OCI-LY3 (cell line): ENCODE data around the gene ACP3.

Experiments used
- H2AFZ ChIP-seq: fragments of 200-600, 300-600 bp; shearing (Covaris generic); 2 replicates; pipeline ENCODE4 v1.6.0; 2014; ENCODE audit warnings: antibody characterized with exemption, low read depth, low read length
- H3K27ac ChIP-seq: fragments of 200-600, 300-600 bp; sonication (generic); 2 replicates; pipeline ENCODE4 v1.5.1; 2014; ENCODE audit warnings: mild to moderate bottlenecking, low read length, moderate library complexity, mixed read lengths
- H3K27me3 ChIP-seq: fragments of 200-600, 300-600 bp; sonication (generic); 2 replicates; pipeline ENCODE4 v1.6.1; 2014; ENCODE audit warnings: low read depth, low read length, mixed read lengths
- H3K36me3 ChIP-seq: fragments of 200-600, 300-600 bp; sonication (generic); replicated peaks from 2 replicates; pipeline ENCODE3; 2014; ENCODE audit warnings: low read depth, low read length, mixed read lengths
- H3K4me1 ChIP-seq: fragments of 300-600, 200-600 bp; sonication (generic); 2 replicates; pipeline ENCODE4 v1.6.1; 2014; ENCODE audit warnings: low read length, mixed read lengths
- H3K4me2 ChIP-seq: fragments of 200-600, 300-600 bp; sonication (generic); 2 replicates; pipeline ENCODE4 v1.6.1; 2014; ENCODE audit warnings: low read length, mixed read lengths
- H3K4me3 ChIP-seq: fragments of 300-600, 200-600 bp; sonication (generic); 2 replicates; pipeline ENCODE4 v1.5.1; 2014; ENCODE audit warnings: antibody characterized with exemption, mild to moderate bottlenecking, low read length, moderate library complexity
- H3K79me2 ChIP-seq: fragments of 300-600, 200-600 bp; shearing (Covaris generic); 2 replicates; pipeline ENCODE4 v1.6.1; 2014; ENCODE audit warnings: mild to moderate bottlenecking, low read length, mixed read lengths
- H3K9ac ChIP-seq: fragments of 300-600, 200-600 bp; shearing (Covaris generic); 2 replicates; pipeline ENCODE4 v1.6.0; 2014; ENCODE audit warnings: mild to moderate bottlenecking, low read length, moderate library complexity
- H3K9me3 ChIP-seq: fragments of 200-600, 300-600 bp; shearing (Covaris generic); 2 replicates; pipeline ENCODE4 v1.6.1; 2014; ENCODE audit warnings: low read length, mixed read lengths; ENCODE audit not compliant: insufficient read depth
- H4K20me1 ChIP-seq: fragments of 200-600, 300-600 bp; sonication (generic); 2 replicates; pipeline ENCODE4 v1.6.1; 2016; ENCODE audit warnings: low read length, mixed read lengths; ENCODE audit not compliant: insufficient read depth
- CTCF ChIP-seq: fragments of 200-600, 300-600 bp; sonication (generic); IDR thresholded peaks from 2 replicates; pipeline ENCODE4 v1.5.1; 2014; ENCODE audit warnings: antibody characterized with exemption, low read length, low read depth
- EZH2phosphoT487 ChIP-seq: fragments of 200-600 bp; shearing (Covaris generic); IDR thresholded peaks from 2 replicates; pipeline ENCODE4 v1.6.1; 2018; ENCODE audit warnings: antibody characterized with exemption, mixed run types, low read depth

ACP3 gene

DNA sequence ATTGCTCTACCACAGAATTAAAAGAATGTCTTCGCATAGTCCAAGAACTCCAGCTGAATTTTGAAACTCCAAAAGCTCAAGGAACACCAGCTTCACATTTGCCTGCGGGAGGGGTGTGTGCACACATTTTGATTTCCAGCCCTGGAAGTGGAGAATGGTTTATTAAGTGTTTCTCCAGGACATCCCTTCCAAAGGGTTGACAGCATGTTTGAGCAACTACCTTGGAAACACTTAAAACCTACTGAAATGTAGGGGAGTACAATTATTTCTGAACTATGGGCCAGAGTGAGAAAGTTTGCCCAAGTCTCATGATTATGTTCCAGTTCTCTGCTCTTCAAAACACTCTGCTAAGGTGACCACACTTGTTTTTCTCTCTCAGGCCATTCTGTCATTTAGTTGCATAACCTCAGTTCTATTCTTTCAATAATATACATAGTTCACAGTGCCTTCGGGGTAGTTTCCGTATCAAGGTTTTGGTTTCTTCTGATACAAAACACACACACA lies 7.9 kb downstream of the ACP3 start:
- Histone ChIP-seq H3K9me3 (no peaks in the 10 kb centered on the region), H3K4me1 (peaks cover 22% of the 10 kb centered on the region), H2AFZ (no peak overlapping the region; the same call in 1 of the 2 replicates), H3K4me2 (peak overlapping the region; percentile 66), H3K36me3 (no peaks in the 10 kb centered on the region), H3K27me3 (no peaks in the 10 kb centered on the region), H3K79me2 (no peaks in the 10 kb centered on the region), H3K9ac (0 out of 2 replicates have a peak overlapping the region, but pooled peaks have one; percentile 6), H4K20me1 (no peaks in the 10 kb centered on the region), H3K27ac (peak overlapping the region; percentile 39; the same call in 1 of the 2 replicates), H3K4me3 (peak overlapping the region; percentile 38; the same call in 1 of the 2 replicates)
- TF ChIP-seq EZH2phosphoT487 (no peak), CTCF (no peak)

- Histone ChIP-seq H3K79me2 (no peaks in the 10 kb centered on the region), H2AFZ (no peak overlapping the region; the same call in 1 of the 2 replicates), H3K27ac (peak overlapping the region; percentile 39), H3K4me3 (peak overlapping the region; percentile 38), H3K36me3 (no peaks in the 10 kb centered on the region), H3K27me3 (no peaks in the 10 kb centered on the region), H3K9ac (peak overlapping the region; percentile 6; the same call in 1 of the 2 replicates), H4K20me1 (no peaks in the 10 kb centered on the region), H3K4me2 (peak overlapping the region; percentile 66), H3K9me3 (no peaks in the 10 kb centered on the region), H3K4me1 (peaks cover 22% of the 10 kb centered on the region)
- TF ChIP-seq EZH2phosphoT487 (no peak), CTCF (no peak)
Measured at GRCh38 chr3:132325634-132326033, 8.4 kb downstream of the ACP3 start.

DNA sequence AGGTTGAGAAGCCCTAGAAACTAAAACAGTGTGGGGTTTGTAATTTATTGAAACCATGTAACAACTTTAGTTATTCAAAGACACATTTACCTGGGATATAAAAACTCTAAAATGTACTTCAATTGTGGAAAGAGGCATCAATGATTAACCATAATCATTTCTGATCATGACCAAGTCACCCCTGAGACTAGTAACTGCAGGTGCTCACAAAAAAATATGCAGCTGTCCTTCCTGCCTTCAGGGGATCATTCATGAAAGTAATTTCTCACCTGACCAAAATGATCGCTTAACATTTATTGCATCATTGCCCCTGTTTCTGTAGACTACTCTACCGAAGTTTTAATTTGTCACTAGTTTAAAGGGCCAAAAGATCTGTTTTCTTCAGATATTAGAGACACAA lies 9.0 kb downstream of the ACP3 start:
- H3K9ac ChIP-seq = peak overlapping the region; percentile 6; the same call in 1 of the 2 replicates
- no peaks in the 10 kb centered on the region for H3K27me3 ChIP-seq
- peaks cover 22% of the 10 kb centered on the region for H3K4me1 ChIP-seq
- TF ChIP-seq EZH2phosphoT487 = no peak
- no peak for TF ChIP-seq CTCF
- H3K4me3 ChIP-seq = peak overlapping the region; percentile 38
- no peaks in the 10 kb centered on the region for H3K9me3 ChIP-seq
- no peak overlapping the region for H2AFZ ChIP-seq
- H3K27ac ChIP-seq = peak overlapping the region; percentile 39
- no peaks in the 10 kb centered on the region for H4K20me1 ChIP-seq
- no peaks in the 10 kb centered on the region for H3K79me2 ChIP-seq
- peak overlapping the region; percentile 66 for H3K4me2 ChIP-seq
- H3K36me3 ChIP-seq = no peaks in the 10 kb centered on the region

DNA sequence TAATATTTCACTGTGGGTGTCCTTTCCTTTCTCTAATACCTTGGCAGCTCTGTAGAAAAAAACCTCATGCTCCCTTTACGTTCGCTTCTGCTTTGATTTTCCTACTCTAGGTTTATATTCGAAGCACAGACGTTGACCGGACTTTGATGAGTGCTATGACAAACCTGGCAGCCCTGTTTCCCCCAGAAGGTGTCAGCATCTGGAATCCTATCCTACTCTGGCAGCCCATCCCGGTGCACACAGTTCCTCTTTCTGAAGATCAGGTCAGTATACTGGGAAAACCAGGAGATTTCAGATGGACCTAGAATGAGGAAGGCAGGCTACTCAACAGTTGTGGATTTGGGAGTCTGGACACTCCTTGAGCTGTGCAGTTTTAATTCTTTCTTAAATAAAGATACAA lies 14.9 kb downstream of the ACP3 start:
- Histone ChIP-seq H2AFZ (no peak overlapping the region), H4K20me1 (no peaks in the 10 kb centered on the region), H3K27me3 (no peaks in the 10 kb centered on the region), H3K79me2 (no peaks in the 10 kb centered on the region), H3K4me1 (peaks cover under 1% of the 10 kb centered on the region; the same call in 1 of the 2 replicates), H3K9ac (no peak overlapping the region), H3K4me3 (no peak overlapping the region), H3K9me3 (no peaks in the 10 kb centered on the region), H3K36me3 (no peaks in the 10 kb centered on the region), H3K27ac (no peak overlapping the region), H3K4me2 (no peak overlapping the region)
- TF ChIP-seq CTCF = no peak
- TF ChIP-seq EZH2phosphoT487 = no peak
